GM19468 (cell line): ENCODE measurements around the gene EIF2D.
"Not testable (repeated sequence)": the region's sequence is repeated elsewhere in the genome, so short reads cannot be mapped to it uniquely, and the experiment has no call there.

Source experiments
- ATAC-seq: cut with Tn5 transposase; IDR thresholded peaks from one replicate; pipeline ENCODE4 v1.9.1; 2021; ENCODE audit warnings: mild to moderate bottlenecking, moderate library complexity, moderate number of reproducible peaks; ENCODE audit not compliant: unreplicated experiment; ENCODE audit errors: extremely low read depth

Gene EIF2D

GRCh38 chr1:206612129-206612876 lies at the start of gene EIF2D:
Gene EIF2D (minus strand): TSS chr1:206612465. CDS start chr1:206612342, 123 bp downstream.
- ATAC-seq = peak; percentile 51

- ATAC-seq = no peak
Observed at GRCh38 chr1:206661161-206661820, 49.0 kb upstream of the EIF2D start.

- ATAC-seq = no peak
Observed at GRCh38 chr1:206660136-206660535, 47.9 kb upstream of the EIF2D start.

GRCh38 chr1:206658981-206659273 lies 46.7 kb upstream of the EIF2D start:
- no peak for ATAC-seq

- no peak for ATAC-seq
Observed at GRCh38 chr1:206658264-206658980, 46.2 kb upstream of the EIF2D start.

GRCh38 chr1:206657751-206658150 lies 45.5 kb upstream of the EIF2D start:
- no peak for ATAC-seq

GRCh38 chr1:206656936-206657335 lies 44.7 kb upstream of the EIF2D start:
- no peak for ATAC-seq

GRCh38 chr1:206655471-206655882 lies 43.2 kb upstream of the EIF2D start:
- no peak for ATAC-seq

- no peak for ATAC-seq
Observed at GRCh38 chr1:206654828-206655227, 42.6 kb upstream of the EIF2D start.

GRCh38 chr1:206653715-206654459 lies 41.6 kb upstream of the EIF2D start:
- ATAC-seq = no peak

- no peak for ATAC-seq
Observed at GRCh38 chr1:206651958-206652890, 40.0 kb upstream of the EIF2D start.

GRCh38 chr1:206651014-206651413 lies 38.7 kb upstream of the EIF2D start:
- no peak for ATAC-seq

- ATAC-seq = no peak
Observed at GRCh38 chr1:206649261-206649921, 37.1 kb upstream of the EIF2D start.

GRCh38 chr1:206647224-206647623 lies 35.0 kb upstream of the EIF2D start:
- no peak for ATAC-seq

- no peak for ATAC-seq
Observed at GRCh38 chr1:206646504-206646903, 34.2 kb upstream of the EIF2D start.

GRCh38 chr1:206643118-206643698 lies 30.9 kb upstream of the EIF2D start:
- ATAC-seq = no peak

- ATAC-seq = not testable (repeated sequence)
Observed at GRCh38 chr1:206642074-206642473, 29.8 kb upstream of the EIF2D start.

- no peak for ATAC-seq
Observed at GRCh38 chr1:206637605-206638004, 25.3 kb upstream of the EIF2D start.

- ATAC-seq = no peak
Observed at GRCh38 chr1:206636671-206637070, 24.4 kb upstream of the EIF2D start.
